Tibial nerve (tissue), 4 donors: ENCODE data around the gene CHD2. TPM values are rescaled to one million over a fixed set of nuclear protein-coding genes. Genes with fewer than 3 reads are reported as not detected.
"Not testable (repeated sequence)": the region's sequence is repeated elsewhere in the genome, so short reads cannot be mapped to it uniquely, and the experiment has no call there.

Experiments used
- DNase-seq, 2 donors: peaks; one replicate each; pipeline ENCODE4 v3.0.0-alpha.2; 2019; ENCODE audit warnings: low spot score in 2 of 2
- H3K27ac ChIP-seq, 4 donors: fragments of 200-600 bp; sonication (generic) in 3 of 4; one replicate each; pipeline ENCODE4 v1.5.1; 2017 to 2019; ENCODE audit warnings: mild to moderate bottlenecking in 1 of 4
- H3K27me3 ChIP-seq, 2 donors: fragments of 200-600 bp; sonication (generic) in 1 of 2; one replicate each; pipeline versions ENCODE4 v1.5.1 to v1.6.0; 2017 to 2019
- H3K36me3 ChIP-seq, 3 donors: fragments of 200-600 bp; sonication (generic); one replicate each; pipeline ENCODE4 v1.5.1; 2018 to 2019
- H3K4me1 ChIP-seq, 4 donors: fragments of 200-600 bp; sonication (generic) in 3 of 4; one replicate each; pipeline ENCODE4 v1.5.1; 2017 to 2019
- H3K4me3 ChIP-seq, 4 donors: fragments of 200-600 bp; sonication (generic) in 3 of 4; one replicate each; pipeline ENCODE4 v1.5.1; 2017 to 2019; ENCODE audit warnings: mild to moderate bottlenecking in 1 of 4, moderate library complexity in 1 of 4
- H3K9me3 ChIP-seq, 4 donors: fragments of 200-600 bp; sonication (generic) in 3 of 4; one replicate each; pipeline ENCODE4 v1.5.1; 2017 to 2019
- EP300 ChIP-seq, 2 donors: sonication (generic); formaldehyde crosslinking; IDR thresholded peaks; one replicate each; pipeline ENCODE4 v1.6.1; 2017; ENCODE audit warnings: antibody characterized with exemption in 2 of 2, mild to moderate bottlenecking in 1 of 2
- POLR2A ChIP-seq, 2 donors: fragments of 450-650 bp; IDR thresholded peaks; one replicate each; pipeline ENCODE4 v1.6.1; 2017; ENCODE audit warnings: antibody characterized with exemption in 2 of 2, mild to moderate bottlenecking in 2 of 2, moderate library complexity in 2 of 2
- WGBS, 2 donors: methylation state at CpG; one replicate each; pipeline ENCODE4 v1.1.5; 2018; 5-methylcytosine and 5-hydroxymethylcytosine counted together
- total RNA-seq, 4 donors: library from RNA; depleted of rRNA; stranded (reverse); fragments of >200 nt; gene quantifications; one replicate each; pipeline ENCODE4 v1.1.0, GENCODE V29; 2016
- TF ChIP-seq, protein P1 (sequence below), 5 experiments: fragments of 200-600 bp in 3 of 5; fragments of 450-650 bp in 2 of 5; sonication (generic) in 3 of 5; IDR thresholded peaks; one replicate each; pipeline ENCODE4 v1.5.1; 2016 to 2019; ENCODE audit warnings: antibody characterized with exemption in 5 of 5, mild to moderate bottlenecking in 3 of 5, moderate library complexity in 2 of 5

The CHD2 gene
- total RNA-seq, 4 donors from 2014 or later: 96.5 to 133 (median 102) TPM

DNA sequence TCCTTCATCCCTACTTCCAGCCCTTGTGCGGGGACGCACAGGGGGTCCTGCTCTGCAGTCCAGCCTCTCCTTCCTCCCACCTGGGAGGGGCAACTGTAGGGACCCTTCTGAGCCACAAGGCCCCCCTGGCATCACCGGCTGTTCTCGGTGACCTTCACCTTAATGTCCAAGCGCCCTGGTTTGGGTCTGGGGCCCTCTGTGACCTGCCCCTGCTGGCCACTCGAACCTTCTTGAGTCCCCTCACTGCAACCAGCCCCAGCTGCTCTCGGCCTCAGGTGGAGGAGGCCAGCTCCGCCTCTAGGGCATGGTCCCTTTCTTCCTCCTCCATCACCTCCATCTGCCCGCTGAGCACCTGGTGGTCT, 131.0 kb downstream of the CHD2 start:
- H3K4me3 ChIP-seq: no peak overlapping the region
- H3K27ac ChIP-seq: peak overlapping the region in 1 of 4 donors; percentile 94
- DNase-seq: no peak
- no peaks in the 10 kb centered on the region for H3K27me3 ChIP-seq
- no peaks in the 10 kb centered on the region for H3K9me3 ChIP-seq
- H3K4me1 ChIP-seq: peaks cover 0 to 56% (median 47%) of the 10 kb centered on the region in 4 donors
- peaks cover 0 to 9% (median 0%) of the 10 kb centered on the region in 3 donors for H3K36me3 ChIP-seq
- WGBS, 2 donors: 68% methylated on average over 9 of the region's 9 CpGs
- TF ChIP-seq, protein P1, sequence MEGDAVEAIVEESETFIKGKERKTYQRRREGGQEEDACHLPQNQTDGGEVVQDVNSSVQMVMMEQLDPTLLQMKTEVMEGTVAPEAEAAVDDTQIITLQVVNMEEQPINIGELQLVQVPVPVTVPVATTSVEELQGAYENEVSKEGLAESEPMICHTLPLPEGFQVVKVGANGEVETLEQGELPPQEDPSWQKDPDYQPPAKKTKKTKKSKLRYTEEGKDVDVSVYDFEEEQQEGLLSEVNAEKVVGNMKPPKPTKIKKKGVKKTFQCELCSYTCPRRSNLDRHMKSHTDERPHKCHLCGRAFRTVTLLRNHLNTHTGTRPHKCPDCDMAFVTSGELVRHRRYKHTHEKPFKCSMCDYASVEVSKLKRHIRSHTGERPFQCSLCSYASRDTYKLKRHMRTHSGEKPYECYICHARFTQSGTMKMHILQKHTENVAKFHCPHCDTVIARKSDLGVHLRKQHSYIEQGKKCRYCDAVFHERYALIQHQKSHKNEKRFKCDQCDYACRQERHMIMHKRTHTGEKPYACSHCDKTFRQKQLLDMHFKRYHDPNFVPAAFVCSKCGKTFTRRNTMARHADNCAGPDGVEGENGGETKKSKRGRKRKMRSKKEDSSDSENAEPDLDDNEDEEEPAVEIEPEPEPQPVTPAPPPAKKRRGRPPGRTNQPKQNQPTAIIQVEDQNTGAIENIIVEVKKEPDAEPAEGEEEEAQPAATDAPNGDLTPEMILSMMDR (IDR thresholded peaks at IDR 0.05): no peak
- TF ChIP-seq EP300 (IDR thresholded peaks at IDR 0.05) (no peak), POLR2A (IDR thresholded peaks at IDR 0.05) (no peak)

DNA sequence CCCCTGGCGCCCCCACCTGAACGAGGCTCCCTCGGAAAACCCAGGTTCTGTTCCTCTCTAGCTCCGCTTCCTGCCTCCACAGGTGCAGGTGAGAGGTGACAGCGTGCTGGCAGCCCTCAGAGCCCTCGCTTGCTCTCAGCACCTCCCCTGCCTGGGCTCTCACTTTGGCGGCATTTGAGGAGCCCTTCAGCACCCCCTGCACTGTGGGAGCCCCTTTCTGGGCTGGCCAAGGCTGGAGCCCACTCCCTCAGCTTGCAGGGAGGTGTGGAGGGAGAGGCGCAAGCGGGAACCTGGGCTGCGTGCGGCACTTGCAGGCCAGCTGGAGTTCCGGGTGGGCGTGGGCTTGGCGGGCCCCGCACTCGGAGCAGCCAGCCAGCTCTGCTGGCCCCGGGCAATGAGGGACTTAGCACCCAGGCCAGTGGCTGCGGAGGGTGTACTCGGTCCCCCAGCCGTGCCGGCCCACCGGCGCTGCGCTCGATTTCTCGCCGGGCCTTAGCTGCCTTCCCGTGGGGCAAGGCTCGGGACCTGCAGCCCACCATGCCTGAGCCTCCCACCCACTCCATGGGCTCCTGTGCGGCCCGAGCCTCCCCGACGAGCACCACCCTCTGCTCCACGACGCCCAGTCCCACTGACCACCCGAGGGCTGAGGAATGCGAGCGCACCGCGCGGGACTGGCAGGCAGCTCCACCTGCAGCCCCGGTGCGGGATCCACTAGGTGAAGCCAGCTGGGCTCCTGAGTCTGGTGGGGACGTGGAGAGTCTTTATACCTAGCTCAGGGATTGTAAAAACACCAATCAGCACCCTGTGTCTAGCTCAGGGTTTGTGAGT, 131.6 kb downstream of the CHD2 start:
- H3K4me1 ChIP-seq: peaks cover 0 to 56% (median 44%) of the 10 kb centered on the region in 4 donors
- 94 to 97% methylated on average over 29 to 42 of the region's 44 CpGs for WGBS, 2 donors
- not testable (repeated sequence) for H3K9me3 ChIP-seq, H3K27ac ChIP-seq, H3K27me3 ChIP-seq, H3K36me3 ChIP-seq, DNase-seq, H3K4me3 ChIP-seq

DNA sequence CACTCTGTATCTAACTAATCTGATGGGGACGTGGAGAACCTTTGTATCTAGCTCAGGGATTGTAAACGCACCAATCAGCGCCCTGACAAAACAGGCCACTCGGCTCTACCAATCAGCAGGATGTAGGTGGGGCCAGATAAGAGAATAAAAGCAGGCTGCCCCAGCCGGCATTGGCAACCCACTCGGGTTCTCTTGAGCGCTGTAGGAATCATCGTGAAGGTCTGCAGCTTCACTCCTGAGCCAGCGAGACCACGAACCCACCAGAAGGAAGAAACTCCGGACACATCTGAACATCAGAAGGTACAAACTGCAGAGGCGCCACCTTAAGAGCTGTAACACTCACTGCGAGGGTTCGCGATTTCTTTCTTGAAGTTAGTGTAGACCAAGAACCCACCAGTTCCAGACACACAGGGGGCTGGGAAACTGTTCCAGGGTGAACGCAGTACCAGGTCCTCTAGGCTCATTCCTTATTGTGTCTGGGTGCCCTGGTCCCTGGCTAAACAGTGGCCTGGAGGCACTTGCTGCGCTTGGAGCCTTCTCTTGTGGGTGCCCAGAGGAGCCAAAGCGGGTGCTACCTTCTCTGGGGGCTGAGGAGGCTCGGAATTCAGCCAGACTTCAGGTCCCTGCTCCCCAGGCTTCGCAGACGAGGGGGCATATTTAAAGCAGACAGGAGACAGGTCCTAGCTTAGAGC, 132.5 kb downstream of the CHD2 start:
- H3K27me3 ChIP-seq, H3K27ac ChIP-seq, H3K9me3 ChIP-seq, H3K4me3 ChIP-seq, H3K36me3 ChIP-seq, DNase-seq: not testable (repeated sequence)
- peaks cover 0 to 56% (median 42%) of the 10 kb centered on the region in 4 donors for H3K4me1 ChIP-seq
- WGBS, 2 donors: 92 to 97% methylated on average over 19 to 21 of the region's 21 CpGs

GRCh38 chr15:93033434-93034045, 133.4 kb downstream of the CHD2 start:
- no peaks in the 10 kb centered on the region for H3K9me3 ChIP-seq
- TF ChIP-seq POLR2A (IDR thresholded peaks at IDR 0.05): no peak
- no peak for TF ChIP-seq EP300 (IDR thresholded peaks at IDR 0.05)
- TF ChIP-seq, protein P1 (IDR thresholded peaks at IDR 0.05): no peak

DNA sequence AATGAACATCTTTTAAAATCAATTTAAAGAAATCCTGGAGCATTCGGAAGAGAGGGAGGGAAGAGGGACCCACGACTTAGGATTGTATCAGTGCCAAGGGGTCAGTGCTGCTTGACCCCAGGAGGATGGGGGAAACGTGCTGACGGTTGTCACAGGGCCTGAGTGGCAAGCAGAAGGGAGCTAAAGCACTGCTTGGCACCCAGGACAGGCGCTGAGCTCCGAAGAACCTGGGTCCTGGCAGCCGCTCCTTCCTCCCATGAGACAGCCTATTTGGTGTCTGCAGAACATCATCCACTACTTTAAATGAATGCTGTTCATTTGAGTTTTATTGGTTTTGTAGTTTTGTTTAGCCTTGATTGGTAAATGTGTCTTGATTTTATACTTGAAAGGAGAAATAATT, 134.4 kb downstream of the CHD2 start:
- no peak for DNase-seq
- Histone ChIP-seq H3K27ac (no peak overlapping the region), H3K4me1 (peaks cover 0 to 43% (median 30%) of the 10 kb centered on the region in 4 donors), H3K4me3 (no peak overlapping the region), H3K27me3 (no peaks in the 10 kb centered on the region), H3K9me3 (no peaks in the 10 kb centered on the region), H3K36me3 (no peaks in the 10 kb centered on the region)
- WGBS, 2 donors: 75 to 79% methylated on average over 7 of the region's 7 CpGs
- TF ChIP-seq EP300 (IDR thresholded peaks at IDR 0.05) (no peak), POLR2A (IDR thresholded peaks at IDR 0.05) (no peak)
- TF ChIP-seq, protein P1 (IDR thresholded peaks at IDR 0.05): no peak

More at GRCh38 chr15:93033434-93034045, 133.4 kb downstream of the CHD2 start:
- no peak overlapping the region for H3K4me3 ChIP-seq
- H3K27ac ChIP-seq: no peak overlapping the region
- no peaks in the 10 kb centered on the region for H3K36me3 ChIP-seq
- no peaks in the 10 kb centered on the region for H3K27me3 ChIP-seq
- DNase-seq: no peak
- 96 to 98% methylated on average over 14 of the region's 14 CpGs for WGBS, 2 donors
- H3K4me1 ChIP-seq: peaks cover 0 to 52% (median 39%) of the 10 kb centered on the region in 4 donors
